NK-92 (cell line): Measurements from ENCODE around the gene CHN2.

ENCODE experiments used
- DNase-seq: peaks from one replicate; lab custom pipeline; 2025; ENCODE audit not compliant: unreplicated experiment; lab: John Stamatoyannopoulos, UW

Gene CHN2

DNA sequence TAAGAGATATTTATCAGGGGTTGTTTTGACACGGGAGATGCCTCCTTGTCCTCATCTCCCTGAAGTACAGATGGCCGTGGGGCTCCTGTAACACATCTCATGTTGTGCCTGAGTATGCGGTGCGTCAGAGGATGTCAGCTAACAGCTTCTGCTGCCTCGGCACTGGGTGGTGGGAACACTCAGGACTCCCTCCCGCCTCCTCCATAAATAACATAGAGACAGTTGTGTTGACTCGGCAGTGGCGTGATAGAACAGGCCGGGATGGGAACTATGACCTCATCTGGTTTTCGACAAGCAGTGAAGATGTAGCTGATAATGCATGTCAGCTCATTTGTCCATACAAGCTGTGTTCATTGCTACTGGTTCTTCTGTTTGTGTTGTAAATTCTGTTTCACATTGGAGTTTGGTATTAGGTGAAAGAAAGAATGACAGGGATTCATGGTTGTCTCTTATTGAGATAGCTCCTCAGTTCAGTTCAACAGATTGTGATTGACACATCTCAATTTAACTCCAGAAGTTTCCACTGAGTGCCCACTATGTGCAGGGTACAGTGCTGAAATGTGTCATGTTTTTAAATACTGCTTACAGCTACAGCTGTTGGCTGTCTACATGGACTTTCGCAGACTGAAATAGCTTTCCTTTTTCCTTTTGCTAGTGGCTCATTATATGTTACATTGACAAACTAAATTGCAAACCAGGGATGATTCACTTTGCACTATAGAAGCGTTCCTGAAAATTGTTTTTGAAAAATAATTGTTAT is 87.4 kb downstream of the CHN2 start:
- DNase-seq, result no peak

DNA sequence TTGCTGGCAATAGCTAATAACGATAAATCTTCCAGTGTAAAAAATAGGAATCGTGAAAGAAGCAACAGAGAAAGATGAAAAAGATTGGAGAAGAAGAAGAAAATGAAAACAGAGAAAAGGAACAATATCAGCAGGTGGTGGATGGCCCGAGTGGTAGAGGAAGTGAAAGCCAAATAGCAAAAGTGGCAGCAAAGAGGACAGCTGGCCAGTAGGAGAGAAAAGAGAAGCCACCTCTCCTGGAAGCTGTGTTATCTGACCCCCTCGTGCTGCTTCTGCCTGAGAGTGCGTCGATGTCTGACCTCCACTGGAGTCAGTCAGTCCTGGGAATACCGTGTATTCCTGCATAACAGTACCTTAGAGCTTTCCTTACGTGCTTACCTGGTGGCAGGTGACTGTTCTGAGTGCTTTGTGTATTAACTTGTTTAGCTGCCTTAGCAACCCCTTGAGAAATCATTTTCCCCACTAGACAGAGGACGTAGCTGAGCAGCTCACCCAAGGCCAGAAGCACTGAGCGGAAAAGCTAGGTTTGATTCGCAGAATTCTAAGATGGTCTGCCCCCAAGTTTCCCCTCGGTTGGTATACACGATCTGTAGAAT is 88.3 kb downstream of the CHN2 start:
- DNase-seq, result no peak

DNA sequence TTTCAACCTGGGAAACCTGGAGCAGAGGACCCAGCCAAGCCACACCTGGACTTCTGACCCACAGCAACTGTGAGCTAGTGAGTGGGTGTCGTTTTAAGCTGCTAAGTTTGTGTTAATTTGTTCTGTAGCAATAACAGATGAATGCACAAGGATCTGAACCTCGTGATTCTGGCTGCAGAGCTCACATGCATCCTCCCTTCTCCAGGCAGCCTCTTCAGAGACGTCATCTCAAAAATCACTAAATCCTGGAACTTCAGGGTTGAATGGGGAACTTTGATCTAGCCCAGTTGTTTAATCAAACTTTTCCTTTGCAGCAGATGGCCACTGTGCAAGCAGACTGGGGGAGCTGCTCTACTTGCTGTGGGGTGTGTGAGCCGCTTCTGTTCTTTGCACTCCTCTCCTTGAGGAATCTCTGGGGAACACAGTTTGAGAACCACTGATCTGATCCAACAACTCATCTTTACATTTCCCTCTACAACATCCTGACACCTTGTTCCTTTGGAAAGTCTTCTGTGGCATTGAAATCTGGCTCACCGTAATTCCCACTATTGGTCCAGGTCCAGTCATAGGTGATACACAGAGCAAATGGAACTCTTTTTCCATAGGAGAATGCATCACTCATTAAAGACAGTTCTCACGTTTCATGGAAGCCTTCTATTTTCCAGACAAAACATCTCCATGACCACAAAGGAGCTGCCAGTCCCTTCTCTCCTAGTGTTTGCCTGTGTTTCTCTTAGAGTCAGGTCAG is 90.3 kb downstream of the CHN2 start:
- DNase-seq, result no peak

DNA sequence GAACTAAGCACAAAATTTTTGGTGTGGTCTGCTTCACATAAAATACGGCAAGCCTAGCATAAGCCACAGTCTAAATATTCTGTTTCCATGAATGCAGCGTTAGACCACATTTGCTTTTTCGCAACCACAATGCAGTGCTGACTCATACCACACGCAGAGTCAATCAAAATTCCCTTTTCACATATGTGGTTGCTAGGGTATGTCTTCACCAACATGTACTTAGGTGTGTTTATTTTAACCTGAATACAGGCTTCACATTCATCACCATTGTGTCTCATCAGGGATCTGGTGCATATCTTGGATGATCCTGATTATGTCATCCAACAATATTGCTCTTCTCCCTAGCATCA is 90.8 kb downstream of the CHN2 start:
- DNase-seq, result no peak

DNA sequence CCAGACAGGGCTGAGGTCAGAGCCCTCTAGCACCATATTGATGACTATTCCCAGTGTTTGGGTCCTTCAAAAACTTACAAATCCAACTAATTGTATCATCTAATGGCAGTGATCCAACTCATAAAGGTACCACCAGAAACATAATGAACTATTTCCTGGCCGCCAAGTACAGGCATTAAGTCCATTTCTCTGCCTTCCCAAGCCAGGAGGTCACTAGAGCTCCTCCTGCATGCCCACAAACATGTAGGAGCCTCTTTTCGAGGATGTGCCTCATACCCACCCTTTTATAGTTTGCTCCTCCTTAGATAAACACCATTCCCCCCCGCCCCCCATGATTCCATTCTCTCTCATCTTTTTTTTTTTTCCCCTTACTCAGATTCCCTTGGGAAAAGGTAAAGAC is 91.3 kb downstream of the CHN2 start:
- DNase-seq, result no peak

DNA sequence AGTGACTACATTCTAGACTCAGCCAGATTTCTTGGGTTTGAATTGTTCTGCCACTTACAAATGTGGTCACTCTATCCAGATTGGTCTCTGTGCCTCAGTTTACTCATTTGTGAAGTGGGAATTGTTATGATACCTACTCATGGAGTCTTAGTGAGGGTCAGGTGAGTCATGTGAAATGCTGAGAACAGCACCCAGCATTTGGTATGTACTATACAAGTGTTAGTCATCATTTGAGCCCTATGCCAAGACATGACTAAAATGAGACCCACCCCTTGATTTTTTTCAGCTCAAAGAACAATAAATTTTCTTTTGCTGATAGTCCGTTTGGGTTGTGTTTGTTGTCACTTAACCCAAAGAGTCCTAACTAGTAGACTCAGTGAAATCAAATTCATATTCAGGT is 92.8 kb downstream of the CHN2 start:
- no peak for DNase-seq

DNA sequence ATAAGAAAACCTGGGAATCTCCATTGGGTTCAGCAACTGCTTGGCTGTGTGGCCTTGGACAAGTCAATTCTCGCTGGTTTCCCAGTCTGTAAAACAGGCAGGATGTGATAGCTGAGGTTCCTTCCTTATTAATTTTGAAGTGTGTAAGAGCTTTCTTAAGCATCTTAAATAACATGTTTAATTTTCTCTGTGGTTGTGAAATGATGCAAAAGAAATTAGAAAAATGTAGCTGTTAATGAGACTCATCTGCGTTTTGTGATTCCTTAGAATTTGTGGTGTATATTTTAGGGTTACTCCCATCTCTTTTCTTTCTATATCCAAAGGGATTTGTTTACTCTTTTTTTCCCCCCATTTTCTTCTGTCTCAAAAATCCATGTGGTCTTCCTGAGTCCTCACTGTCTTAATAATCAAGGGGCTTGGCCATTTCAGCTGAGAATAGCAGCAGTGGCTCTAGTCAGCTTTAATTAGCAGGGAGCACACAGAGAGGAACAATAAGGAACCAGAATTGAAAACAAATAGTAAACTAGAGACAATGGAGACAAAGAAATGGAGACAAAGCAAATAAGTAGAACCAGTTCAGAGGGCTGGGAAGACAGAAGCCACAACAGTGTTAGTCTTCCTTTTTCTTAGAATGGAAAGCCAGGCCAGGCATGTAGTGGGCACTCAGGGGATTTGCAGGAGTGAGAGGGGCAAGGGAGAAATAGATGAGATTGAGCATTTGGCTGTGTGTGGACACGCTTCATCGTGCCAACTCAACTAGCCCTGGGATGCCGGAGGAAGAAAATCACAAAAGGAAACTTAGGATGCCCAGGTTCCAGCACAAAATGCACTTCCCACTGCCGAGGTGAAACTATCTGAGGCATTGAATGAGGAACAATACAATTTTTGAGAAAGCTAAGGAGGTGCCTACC is 93.9 kb downstream of the CHN2 start:
- DNase-seq, result no peak

DNA sequence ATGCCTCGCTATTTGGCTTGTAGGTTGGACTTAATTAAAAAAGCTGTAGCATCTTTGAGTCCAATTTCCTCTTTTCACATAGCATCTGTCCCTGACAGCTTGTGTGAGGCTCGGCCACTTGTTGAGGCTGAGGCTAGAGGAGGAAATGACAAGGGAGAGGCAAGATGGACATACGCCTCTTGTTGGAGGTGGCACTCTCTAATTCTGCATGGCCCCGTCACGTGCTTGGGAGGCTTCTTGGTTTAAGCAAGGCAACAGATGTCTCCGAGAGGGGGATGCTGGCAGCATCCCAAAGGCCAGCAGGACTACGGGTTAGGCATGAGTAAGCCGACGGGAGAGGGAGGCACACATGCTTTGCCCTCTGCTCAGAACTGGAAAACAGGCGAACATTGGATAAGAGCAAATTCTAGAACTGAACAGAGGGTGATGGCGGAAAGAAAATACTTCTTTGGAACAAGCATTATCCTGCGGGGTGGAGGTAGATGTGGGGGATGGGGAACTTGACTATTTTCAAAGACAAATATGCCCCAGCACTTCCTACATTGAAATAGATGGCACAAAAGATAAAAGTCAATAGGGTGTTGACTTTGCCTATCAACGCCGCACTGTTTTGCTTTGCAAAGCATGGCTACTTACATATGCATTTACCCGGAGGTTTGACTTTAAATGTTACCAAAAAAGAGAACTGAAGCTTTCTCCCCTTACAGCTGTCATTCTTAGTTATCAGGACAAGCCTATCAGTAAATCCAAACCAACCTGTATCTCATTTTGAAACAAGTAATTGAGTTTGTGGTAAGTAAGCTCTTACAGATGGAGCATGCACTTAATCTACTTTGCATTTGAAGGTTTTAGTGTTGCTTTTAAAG is 94.8 kb downstream of the CHN2 start:
- DNase-seq, result no peak

DNA sequence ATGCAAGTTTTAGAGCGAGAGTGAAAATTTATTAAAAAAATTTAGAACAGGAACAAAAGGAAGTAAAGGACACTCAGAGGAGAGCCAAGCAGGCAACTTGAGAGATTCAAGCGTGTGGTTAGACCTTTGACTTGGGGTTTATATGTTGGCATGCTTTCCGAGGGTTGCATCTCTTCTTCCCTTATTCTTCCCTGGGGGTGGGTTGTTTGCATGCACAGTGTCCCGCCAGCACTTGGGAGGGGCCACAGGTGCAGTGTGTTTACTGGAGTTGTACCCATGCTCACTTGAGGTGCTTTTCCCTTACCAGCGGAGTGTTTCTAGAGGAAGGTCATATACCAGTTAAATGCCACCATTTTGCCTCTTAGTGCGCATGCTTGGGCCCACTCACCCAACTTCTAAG is 96.3 kb downstream of the CHN2 start:
- DNase-seq, result no peak

DNA sequence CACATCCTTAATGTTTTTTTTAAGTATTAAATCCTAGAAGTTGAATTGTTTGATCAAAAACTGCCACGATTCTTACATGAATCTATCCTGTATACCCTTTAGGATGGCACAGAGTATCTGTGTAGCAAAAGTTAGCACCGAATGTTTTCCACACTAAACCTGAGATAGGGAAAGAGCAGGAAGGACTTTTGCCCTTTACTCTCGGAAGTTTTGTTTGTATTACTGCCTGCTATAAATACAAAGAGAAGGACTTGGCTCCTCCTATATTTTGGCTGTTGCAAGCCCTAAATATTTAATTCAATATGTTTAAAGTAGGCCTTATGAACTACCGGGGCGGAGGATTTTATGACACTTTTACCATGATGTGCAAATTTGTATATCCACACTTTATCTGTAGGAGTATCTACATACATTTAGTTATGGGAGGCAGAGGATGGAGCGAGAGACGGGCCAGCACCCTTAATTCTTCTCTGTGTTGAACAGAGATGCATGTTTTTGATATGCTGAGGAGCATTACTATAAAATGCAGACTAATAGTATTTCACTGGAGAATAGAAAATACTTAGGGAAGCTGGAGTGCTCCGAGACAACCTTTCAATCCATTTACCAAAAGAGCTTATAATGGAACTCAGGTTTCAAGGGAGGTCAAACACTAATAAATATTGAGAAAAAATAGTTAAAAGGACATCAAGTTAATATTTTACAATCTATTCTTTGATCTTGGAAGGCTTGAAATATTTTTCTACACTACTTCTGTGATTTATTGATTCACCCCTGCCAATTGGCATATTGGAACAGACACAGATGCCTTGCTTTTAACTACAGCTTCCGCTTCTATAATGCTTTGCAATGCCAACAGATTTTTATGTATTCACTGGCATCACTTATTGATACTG is 97.4 kb downstream of the CHN2 start:
- DNase-seq, result no peak

DNA sequence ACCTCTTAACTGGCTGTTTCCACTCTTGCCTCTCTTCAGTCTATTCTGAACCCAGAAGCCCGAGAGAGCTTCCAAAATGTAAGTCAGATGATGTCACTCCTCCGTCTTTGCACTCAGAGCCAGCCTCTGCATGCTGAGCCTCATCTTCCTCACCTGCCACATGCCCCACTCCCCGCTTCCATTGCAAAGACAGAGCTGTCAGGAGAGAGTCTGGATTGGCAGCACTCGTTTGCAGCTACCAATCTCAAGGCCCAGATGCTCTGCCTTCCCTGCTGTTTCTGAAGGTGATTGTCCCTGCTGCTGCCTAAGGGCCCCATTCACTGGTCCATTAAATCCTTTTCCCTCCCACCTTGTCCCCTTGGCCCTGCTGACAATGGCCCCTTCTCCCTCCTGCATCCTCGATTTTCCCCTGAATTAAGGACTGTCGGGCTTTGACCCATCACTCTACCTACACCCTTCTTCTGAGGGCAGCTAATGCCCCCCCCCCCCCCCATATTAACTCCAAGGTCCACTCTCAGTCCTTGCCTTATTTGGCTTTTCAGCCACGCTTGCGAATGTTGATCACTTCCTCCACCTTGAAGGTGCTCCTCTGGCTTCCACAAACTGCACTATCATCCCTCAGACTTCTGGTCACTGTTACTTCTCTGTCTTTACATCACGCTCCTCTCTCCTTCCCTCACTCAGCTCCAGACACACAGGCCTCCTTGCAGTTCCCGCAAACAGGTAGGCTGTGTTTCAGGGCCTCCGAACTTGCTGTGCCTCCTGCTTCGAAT is 98.5 kb downstream of the CHN2 start:
- no peak for DNase-seq

DNA sequence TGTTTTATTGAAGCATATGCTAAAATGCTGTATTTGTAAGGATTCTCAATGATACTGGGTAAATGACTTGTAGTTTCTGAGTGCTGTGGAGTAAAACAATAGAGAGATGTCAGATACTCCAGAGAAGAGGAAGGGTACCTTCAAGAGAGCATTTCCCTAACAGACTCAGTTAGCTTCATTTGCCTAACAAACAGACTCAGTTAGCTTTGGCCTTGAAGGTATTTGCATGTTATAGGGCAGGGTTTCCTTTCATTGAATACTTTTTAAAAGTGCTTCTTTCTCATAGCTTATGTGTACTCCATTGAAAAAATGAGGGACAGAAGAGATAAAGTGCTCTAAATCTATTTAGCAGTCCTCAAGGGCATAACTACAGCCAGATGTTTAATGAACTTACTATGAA is 101.8 kb downstream of the CHN2 start:
- no peak for DNase-seq

DNA sequence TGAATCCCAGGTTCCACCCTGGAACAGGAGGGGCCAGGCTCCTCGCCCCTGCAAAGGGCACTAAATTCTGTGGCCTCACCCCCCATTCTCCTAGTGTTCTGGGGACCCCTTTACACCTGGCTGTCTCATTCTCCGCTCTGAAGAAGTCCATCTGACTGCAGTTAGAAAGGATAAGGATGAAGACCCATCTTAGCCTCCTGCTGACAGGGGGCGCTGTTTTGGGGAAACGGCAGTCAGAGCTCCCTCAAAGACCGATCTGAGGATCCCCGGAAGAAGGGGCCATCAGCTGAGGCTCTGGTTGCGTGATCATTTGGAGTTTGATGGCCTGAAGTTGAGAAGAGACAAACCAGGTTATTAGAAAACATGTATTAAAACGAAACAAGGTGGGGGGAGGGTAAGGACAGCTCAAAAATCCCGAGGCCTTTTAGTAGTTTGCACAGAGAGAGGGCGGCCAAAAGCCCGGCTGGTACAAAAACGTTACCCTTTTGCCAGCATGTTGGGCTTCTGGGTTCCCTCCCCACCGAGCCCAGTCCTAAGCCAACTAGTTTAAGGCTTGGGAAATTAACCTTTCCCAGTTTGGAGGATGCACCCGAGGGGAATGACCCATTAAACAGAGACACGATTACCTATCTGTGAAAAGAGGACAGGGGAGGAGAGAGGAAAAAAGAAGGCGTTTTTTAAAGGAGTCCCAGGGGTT is 102.8 kb downstream of the CHN2 start:
- DNase-seq, result no peak

DNA sequence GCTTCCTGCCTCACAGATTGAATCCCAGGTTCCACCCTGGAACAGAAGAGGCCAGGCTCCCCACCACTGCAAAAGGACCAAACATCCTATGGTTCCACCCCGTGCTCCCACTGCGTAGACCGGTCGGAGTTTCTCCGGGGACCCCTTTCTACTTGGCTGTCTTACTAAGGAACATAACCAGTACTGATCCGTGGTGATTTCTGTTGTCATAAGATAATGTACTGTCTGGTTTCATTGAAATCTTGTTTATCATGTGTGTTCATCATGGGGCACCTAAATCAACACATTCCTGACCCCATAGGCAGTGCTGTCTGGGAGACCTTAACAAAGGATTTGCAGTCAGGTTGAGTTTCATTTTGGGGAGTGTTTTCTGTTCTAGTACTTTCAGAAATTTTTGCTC is 104.5 kb downstream of the CHN2 start:
- no peak for DNase-seq

DNA sequence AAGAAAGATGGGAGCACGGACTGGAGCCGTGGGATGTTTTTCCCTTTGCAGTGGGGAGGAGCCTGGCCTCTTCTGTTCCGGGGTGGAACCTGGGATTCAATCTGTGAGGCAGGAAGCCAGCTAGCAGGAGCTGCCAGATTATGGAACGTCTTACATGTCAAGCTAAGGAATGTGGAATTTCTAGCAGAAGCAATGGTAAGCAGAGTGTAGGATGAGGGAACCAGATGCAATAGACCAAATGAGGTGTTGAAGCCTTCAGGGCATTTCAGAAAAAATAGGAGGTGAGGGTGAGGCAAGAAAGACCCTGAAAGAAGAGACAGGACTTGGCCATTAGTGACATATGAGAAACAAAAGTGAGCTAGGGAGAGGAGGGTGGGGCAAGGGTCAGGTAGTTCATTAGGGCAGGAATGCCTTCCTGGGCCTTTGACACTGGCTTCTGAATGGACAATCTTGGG is 105.5 kb downstream of the CHN2 start:
- DNase-seq, result no peak

DNA sequence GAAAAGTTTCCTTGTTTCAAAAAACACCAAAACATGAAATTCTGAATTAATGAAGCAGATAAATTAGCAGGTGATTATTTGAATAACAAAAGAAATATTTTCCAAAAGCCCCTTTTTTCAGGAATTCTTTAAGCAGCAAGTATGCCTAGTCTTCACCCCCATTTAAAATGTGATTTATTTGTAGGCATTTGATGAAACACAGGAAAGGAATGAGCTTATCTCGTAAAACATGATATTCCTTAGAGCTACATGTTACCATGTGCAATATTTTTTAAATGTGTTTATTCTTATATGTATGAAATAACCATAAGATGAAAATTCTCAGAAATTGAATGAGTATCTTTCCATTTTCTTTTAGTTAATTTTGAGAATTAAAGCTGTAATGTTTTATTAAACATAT is 106.1 kb downstream of the CHN2 start:
- no peak for DNase-seq

DNA sequence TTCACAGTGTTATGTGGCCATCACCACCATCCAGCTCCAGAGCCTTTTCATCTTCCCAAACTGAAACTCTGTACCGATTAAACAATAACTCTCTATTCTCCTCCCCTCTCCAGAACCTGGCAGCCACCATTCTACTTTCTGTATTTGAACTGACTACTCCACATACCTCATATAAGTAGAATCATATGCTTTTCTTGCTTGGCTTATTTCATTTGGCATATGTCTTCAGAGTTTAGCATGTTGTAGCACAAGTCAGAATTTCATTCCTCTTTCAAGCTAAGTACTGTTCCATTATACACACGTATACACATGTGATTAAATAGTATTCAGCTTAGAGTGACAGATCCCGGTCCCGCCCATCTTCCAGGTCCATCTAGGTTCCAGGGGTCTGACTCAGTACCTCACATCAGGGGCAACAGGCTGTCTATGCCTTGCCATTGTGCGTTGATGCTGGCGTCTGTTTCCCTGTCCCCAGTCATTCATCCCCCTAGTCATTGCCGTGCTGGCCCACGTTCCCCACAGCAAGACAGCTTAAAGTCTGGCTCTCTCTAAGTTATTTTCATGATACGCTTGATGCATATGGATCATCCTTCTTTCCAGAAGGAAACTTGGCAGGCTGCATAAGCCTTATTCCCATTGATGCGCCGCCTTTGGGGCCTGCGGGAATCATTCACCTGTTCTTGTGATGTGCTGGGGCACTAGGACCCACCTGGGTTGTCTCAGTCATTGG is 108.3 kb downstream of the CHN2 start:
- no peak for DNase-seq
